GM12873 (cell line): ENCODE results near the gene RBFOX2.

Experiments used
- CTCF ChIP-seq: IDR thresholded peaks from 2 replicates; pipeline ENCODE4 v1.5.1; 2012; ENCODE audit warnings: low read depth, mild to moderate bottlenecking, moderate library complexity, low read length, control low read depth; ENCODE audit not compliant: insufficient read depth; ENCODE audit errors: missing control alignments

Gene RBFOX2

DNA sequence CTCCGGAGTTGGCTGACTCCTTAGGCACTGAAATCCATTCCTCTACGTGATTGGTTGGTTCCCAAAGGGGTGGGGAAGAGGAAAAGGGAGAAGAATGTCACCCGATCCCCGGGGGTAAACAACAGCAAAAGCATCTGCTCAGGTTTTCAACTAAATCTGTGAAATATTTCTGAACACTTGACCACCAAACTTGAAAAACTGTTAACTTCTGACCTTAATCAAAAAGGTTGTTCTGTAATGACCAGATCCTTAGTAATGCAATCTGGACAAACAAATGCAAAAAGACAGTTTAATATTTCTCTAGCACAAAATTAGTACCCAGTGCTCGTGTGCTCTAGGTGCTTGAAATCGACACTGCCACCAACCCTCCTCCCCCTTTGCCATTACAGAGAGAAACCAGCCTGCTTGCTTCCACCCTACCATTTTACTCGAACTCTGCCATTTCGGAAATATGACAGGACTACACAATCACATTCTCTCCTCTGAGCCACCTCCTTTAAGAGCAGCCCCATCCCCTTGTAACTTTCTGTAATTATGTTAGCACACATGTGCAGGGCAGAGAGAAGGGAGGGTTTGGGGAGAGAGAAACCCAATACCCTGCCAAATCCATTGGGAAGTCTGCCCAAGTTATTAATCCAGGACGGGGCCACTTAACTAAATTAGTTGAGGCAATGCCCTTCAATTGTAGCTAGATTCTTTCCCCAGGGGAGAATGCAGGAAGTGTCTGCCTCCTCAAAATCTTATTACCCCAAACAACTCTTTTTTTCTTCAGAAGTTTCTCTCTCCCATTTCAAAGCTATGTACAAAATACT is 113.8 kb downstream of the RBFOX2 start:
- no peak for TF ChIP-seq CTCF

- TF ChIP-seq CTCF, result no peak
These were observed 114.3 kb downstream of the RBFOX2 start for GRCh38 chr22:35914357-35914664.

- no peak for TF ChIP-seq CTCF
These were observed 114.7 kb downstream of the RBFOX2 start for GRCh38 chr22:35913925-35914324.

GRCh38 chr22:35912658-35913057 is 116.0 kb downstream of the RBFOX2 start:
- TF ChIP-seq CTCF, result no peak

- TF ChIP-seq CTCF, result no peak
These were observed 116.7 kb downstream of the RBFOX2 start for GRCh38 chr22:35911877-35912276.

GRCh38 chr22:35910926-35911325 is 117.7 kb downstream of the RBFOX2 start:
- no peak for TF ChIP-seq CTCF

GRCh38 chr22:35910003-35910769 is 118.4 kb downstream of the RBFOX2 start:
- TF ChIP-seq CTCF, result no peak
